ENCODE measurements around the gene MYZAP.

MYZAP gene

DNA sequence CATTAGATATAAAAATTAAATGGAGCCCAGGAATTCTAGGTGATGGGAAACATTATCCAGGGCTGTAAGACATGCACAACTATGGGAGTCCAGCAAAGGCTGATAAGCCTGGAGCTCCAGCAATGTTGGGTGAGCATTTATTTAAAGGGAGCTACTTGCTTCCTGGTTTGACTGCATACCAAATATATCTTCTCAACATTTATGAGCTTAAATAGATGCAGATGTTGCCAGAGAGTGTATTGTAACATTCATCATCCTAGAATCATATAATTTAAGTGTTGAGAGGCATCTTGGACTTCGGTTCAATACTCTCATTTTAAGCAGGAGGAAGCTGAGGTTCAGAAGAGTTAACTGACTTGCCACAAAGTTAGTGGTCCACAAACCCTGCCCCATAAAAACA is 102.6 kb downstream of the MYZAP start:
- no peak for DNase-seq (ENCODE audit: low read depth)
- TF ChIP-seq, protein P1, sequence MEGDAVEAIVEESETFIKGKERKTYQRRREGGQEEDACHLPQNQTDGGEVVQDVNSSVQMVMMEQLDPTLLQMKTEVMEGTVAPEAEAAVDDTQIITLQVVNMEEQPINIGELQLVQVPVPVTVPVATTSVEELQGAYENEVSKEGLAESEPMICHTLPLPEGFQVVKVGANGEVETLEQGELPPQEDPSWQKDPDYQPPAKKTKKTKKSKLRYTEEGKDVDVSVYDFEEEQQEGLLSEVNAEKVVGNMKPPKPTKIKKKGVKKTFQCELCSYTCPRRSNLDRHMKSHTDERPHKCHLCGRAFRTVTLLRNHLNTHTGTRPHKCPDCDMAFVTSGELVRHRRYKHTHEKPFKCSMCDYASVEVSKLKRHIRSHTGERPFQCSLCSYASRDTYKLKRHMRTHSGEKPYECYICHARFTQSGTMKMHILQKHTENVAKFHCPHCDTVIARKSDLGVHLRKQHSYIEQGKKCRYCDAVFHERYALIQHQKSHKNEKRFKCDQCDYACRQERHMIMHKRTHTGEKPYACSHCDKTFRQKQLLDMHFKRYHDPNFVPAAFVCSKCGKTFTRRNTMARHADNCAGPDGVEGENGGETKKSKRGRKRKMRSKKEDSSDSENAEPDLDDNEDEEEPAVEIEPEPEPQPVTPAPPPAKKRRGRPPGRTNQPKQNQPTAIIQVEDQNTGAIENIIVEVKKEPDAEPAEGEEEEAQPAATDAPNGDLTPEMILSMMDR (IDR thresholded peaks at IDR 0.05; ENCODE audit: control insufficient read depth, extremely low read depth, insufficient read depth), result no peak
- no peak overlapping the region for H3K4me3 ChIP-seq (ENCODE audit: low read depth, low read length)

DNA sequence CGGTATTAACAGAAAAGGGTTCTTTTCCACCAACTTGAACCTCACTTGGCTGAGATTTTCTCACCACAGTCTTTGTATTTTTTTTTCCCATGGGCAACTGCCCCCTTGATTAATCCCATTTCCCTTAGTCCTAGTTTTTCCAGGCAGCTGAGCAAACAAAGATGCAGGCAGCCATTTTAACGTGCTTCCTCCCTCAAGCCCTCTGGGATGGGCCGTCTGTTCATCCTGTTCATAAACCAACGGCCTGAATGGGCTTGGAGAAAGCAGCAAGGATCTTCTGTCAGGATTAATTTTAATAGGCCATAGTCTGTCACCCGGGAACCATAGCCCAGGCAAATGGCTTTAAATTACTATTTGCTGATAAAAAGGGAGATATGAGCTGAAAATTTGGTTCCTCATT is 104.4 kb downstream of the MYZAP start:
- no peak overlapping the region for H3K4me3 ChIP-seq (ENCODE audit: low read depth, low read length)
- TF ChIP-seq, protein P1 (IDR thresholded peaks at IDR 0.05; ENCODE audit: control insufficient read depth, extremely low read depth, insufficient read depth), result no peak
- peak; percentile 70 for DNase-seq (ENCODE audit: low read depth)

- H3K4me3 ChIP-seq (ENCODE audit: low read depth, low read length), result no peak overlapping the region
- TF ChIP-seq, protein P1 (IDR thresholded peaks at IDR 0.05; ENCODE audit: control insufficient read depth, extremely low read depth, insufficient read depth), result no peak
- DNase-seq (ENCODE audit: low read depth), result no peak
These were observed 105.9 kb downstream of the MYZAP start for GRCh38 chr15:57697588-57697987.

GRCh38 chr15:57698243-57698642 is 106.5 kb downstream of the MYZAP start:
- TF ChIP-seq, protein P1 (IDR thresholded peaks at IDR 0.05; ENCODE audit: control insufficient read depth, extremely low read depth, insufficient read depth), result no peak
- H3K4me3 ChIP-seq (ENCODE audit: low read depth, low read length), result no peak overlapping the region
- no peak for DNase-seq (ENCODE audit: low read depth)

- DNase-seq (ENCODE audit: low read depth), result no peak
- no peak overlapping the region for H3K4me3 ChIP-seq (ENCODE audit: low read depth, low read length)
- TF ChIP-seq, protein P1 (IDR thresholded peaks at IDR 0.05; ENCODE audit: control insufficient read depth, extremely low read depth, insufficient read depth), result no peak
These were observed 107.3 kb downstream of the MYZAP start for GRCh38 chr15:57698991-57699390.

DNA sequence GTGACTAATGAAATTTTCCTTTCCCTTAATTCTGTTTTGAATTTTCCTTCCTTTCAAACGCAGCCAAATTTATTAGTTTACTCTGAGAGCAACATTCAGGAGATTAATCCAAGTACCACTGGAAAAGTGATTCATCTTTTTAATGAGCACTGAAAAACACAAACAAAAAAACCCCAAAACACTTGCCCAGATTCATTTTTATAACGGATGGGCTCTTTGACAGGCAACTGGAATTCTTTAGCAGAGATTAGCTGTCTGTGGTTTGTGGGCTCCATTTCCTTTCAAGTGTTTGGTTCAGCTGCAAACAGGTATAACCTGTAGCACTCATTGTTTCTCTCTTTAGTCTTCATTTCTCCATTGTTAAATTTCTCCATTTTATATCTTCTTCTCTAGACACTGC is 111.7 kb downstream of the MYZAP start:
- H3K4me3 ChIP-seq (ENCODE audit: low read depth, low read length), result no peak overlapping the region
- no peak for DNase-seq (ENCODE audit: low read depth)
- TF ChIP-seq, protein P1 (IDR thresholded peaks at IDR 0.05; ENCODE audit: control insufficient read depth, extremely low read depth, insufficient read depth), result no peak

DNA sequence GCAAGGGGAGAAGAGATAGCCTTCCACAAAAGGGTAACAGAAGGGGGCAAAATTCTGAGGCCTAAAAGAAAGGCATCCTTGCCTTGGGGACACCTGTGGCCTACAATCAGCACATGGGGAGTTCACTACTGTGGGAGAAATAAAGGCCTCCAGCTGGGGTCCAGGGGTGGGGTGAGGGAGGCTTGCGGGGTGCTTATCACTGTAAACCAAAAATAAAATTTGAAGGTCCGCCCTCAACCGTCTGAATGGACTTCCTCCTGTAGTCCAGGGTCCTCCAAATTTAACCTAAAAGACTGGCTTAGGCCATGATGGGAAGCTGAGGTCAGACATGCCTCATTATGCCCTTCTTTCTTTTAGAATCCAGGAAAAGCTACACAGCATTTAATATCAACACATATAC is 112.7 kb downstream of the MYZAP start:
- TF ChIP-seq, protein P1 (IDR thresholded peaks at IDR 0.05; ENCODE audit: control insufficient read depth, extremely low read depth, insufficient read depth), result no peak
- no peak overlapping the region for H3K4me3 ChIP-seq (ENCODE audit: low read depth, low read length)
- no peak for DNase-seq (ENCODE audit: low read depth)
